NOMO-1 (cell line): ENCODE data around the gene C2orf66.

ENCODE experiments used
- DNase-seq, 2 experiments: peaks; one replicate each; lab custom pipeline; 2025; ENCODE audit not compliant: unreplicated experiment in 2 of 2; lab: John Stamatoyannopoulos, UW

The C2orf66 gene

DNA sequence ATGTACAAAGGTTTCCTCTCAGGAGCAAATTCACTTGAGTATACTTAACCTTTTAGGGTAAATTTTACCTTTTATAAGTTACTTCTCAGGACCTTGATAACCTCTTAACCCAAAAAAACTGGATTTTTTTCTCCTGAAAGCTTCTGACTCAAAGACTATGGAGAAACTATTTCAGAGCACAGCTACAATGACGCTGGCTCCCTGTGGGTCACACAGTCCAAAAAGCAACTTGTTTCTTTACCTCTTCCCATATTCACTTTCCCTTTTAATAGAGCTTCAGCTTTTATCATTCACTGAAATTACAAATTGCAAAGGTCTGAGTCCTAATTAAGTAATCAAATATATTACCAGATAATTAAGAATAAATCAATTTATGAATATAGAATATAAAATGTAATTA is 42.1 kb downstream of the C2orf66 start:
- DNase-seq, result no peak

DNA sequence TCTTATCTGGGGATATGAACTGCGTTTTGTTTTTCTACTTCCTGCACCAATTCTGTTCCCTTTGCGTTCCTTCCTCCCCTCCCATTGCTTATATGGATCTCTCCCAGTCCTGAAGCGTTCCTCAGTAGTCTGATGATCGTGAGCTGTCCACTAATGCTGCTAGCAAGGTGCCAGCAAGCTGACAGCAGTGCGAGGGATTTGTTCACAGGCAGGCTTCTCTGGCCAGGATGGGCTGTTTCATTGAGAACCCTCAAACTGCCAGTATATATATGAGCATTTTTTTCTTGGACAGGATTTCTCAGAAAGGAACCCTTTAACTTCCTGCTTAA is 49.8 kb downstream of the C2orf66 start:
- no peak for DNase-seq

DNA sequence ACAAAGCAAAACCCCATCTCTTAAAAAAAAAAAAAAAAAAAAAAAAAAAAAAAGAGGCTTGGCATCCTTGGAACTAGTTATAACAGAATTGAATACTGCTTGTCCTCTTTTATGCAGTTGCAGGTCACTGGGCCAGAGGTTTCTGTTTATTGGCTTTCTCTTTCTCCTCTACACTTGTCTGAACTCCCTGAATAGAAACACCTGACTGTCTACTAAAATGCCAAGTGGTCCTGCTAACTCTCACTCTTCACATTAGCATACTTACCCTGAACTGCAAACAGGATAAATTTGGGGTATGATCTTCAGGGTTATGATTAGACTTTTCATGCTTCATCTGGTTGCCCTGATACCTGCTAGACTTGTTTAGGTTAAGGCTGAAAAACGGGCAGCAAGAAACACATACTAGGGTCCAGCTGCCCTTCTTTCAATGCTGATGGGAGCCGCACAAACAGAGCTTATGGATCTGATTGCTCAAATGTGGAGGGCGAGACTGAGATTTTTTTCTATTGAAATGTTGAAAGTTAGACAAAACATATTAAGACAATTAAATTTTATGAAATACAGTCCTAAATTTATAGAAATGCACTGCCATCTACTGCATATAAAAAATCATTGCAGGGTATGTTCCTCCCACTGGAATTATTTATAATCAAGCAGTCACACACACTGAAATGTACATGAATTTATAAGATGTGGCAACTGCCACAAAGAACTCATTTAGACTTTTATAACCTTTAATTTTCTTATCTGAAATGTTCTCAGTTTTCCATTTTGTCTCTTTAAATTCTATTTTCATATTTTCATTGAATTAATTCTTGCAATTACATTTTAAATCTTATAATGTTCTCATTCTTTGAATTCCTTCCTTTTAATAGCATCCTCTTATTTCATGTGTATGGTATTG is 50.4 kb downstream of the C2orf66 start:
- peak in 1 of 2 experiments; percentile 15 for DNase-seq
